Measurements from ENCODE around the gene CHCHD1.
"Not testable (repeated sequence)": the region's sequence is repeated elsewhere in the genome, so short reads cannot be mapped to it uniquely, and the experiment has no call there.

CHCHD1 gene

GRCh38 chr10:73796035-73796434 lies 14.2 kb downstream of the CHCHD1 start:
- DNase-seq, result not testable (repeated sequence)

GRCh38 chr10:73796766-73797165 lies 14.9 kb downstream of the CHCHD1 start:
- DNase-seq, result no peak

GRCh38 chr10:73797324-73798025 lies 15.6 kb downstream of the CHCHD1 start:
- no peak for DNase-seq

- DNase-seq, result no peak
Measured at GRCh38 chr10:73798087-73798486, 16.2 kb downstream of the CHCHD1 start.

- no peak for DNase-seq
Measured at GRCh38 chr10:73798927-73799560, 17.2 kb downstream of the CHCHD1 start.

- no peak for DNase-seq
Measured at GRCh38 chr10:73799899-73800559, 18.2 kb downstream of the CHCHD1 start.

GRCh38 chr10:73800560-73801252 lies 18.9 kb downstream of the CHCHD1 start:
- no peak for DNase-seq

- DNase-seq, result no peak
Measured at GRCh38 chr10:73801253-73801590, 19.4 kb downstream of the CHCHD1 start.

GRCh38 chr10:73802276-73802991 lies 20.6 kb downstream of the CHCHD1 start:
- DNase-seq, result no peak

- no peak for DNase-seq
Measured at GRCh38 chr10:73803680-73804286, 21.9 kb downstream of the CHCHD1 start.

GRCh38 chr10:73806176-73806950 lies 24.5 kb downstream of the CHCHD1 start:
- DNase-seq, result no peak

GRCh38 chr10:73807471-73807870 lies 25.6 kb downstream of the CHCHD1 start:
- no peak for DNase-seq

- no peak for DNase-seq
Measured at GRCh38 chr10:73808021-73808815, 26.4 kb downstream of the CHCHD1 start.

GRCh38 chr10:73809061-73809818 lies 27.4 kb downstream of the CHCHD1 start:
- DNase-seq, result no peak

GRCh38 chr10:73810358-73810734 lies 28.5 kb downstream of the CHCHD1 start:
- DNase-seq, result no peak

GRCh38 chr10:73810735-73811465 lies 29.1 kb downstream of the CHCHD1 start:
- no peak for DNase-seq

- no peak for DNase-seq
Measured at GRCh38 chr10:73812657-73813056, 30.8 kb downstream of the CHCHD1 start.

GRCh38 chr10:73813333-73813732 lies 31.5 kb downstream of the CHCHD1 start:
- no peak for DNase-seq

GRCh38 chr10:73814276-73814895 lies 32.5 kb downstream of the CHCHD1 start:
- DNase-seq, result no peak
